HG03108 (cell line): Measurements from ENCODE around the gene OR13J1.
"Not testable (repeated sequence)": the region's sequence is repeated elsewhere in the genome, so short reads cannot be mapped to it uniquely, and the experiment has no call there.

Experiments used
- ATAC-seq: cut with Tn5 transposase; IDR thresholded peaks from one replicate; pipeline ENCODE4 v1.9.1; 2021; ENCODE audit warnings: moderate library complexity; ENCODE audit not compliant: unreplicated experiment

The OR13J1 gene

DNA sequence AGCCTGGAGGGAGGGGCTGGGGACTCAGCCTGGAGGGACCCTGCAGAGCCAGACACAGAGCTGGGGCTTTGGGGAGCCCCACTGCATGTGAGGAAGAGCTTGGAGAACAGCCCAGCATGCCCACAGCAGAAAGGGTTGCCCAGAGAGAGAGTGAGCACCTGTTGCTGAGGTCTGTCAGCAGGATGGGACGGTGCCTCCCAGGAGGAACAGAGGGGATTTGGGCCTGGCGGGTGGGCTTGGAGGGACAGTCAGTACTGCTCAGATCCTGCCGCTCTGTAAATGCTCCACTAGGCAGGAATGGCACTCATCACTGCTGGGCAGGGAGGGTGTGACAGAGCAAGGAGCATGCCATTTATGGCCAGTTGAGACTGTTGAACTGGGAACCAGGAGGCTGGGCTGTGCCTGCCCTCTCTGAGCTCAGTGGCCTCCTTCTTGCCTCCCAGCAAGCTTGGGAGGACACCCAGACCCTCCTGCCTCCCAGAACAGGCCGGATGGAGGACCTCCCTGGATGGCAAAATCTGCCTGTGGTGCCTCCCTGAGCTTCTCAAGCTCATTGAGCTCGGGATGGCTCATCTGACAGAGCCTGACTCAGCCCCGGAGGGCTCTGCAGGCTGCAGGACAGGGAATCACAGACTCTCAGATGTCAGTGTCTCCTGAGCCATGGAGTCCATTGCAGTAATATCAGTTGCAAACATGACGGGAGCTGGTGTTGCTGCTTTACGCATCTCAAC lies 35.0 kb upstream of the OR13J1 start:
- no peak for ATAC-seq

DNA sequence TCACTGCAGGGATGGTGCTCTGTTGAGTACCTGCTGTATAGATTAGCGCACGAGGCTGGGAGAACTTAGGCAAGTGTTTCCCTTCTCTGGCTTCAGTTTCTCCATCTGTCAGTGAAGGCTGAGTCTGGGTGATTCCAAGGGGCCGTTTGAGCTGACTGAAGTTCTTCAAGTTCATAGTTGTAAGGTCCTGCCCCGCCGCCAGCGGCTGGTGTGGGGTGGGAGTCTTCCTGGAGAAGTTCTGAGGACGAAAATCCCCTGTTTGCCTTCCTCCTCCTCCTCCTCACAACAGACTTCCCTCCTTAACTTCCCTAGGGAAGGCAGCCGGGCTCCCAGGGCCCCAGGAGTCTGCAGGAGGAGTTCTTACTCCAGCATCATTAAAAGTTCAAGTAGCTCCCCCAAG lies 34.1 kb upstream of the OR13J1 start:
- ATAC-seq, result no peak

DNA sequence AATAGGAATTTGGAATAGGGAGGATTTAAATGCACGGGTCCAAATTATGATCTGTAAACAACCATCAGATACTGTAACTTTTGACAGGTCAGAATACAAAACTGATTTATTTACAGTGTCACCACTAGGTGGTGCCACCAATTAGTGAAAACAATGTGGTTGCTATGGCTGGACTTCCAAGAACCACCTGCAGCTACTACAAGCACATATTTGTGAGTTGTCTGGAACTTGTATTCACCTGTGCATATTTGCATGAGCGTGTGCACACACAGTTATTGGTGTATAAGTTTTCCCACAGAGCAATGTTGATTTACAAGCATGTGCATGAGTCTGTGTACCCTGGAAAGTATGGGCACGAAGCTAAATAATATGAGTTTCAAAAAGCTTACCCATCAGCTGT lies 32.8 kb upstream of the OR13J1 start:
- ATAC-seq, result no peak

DNA sequence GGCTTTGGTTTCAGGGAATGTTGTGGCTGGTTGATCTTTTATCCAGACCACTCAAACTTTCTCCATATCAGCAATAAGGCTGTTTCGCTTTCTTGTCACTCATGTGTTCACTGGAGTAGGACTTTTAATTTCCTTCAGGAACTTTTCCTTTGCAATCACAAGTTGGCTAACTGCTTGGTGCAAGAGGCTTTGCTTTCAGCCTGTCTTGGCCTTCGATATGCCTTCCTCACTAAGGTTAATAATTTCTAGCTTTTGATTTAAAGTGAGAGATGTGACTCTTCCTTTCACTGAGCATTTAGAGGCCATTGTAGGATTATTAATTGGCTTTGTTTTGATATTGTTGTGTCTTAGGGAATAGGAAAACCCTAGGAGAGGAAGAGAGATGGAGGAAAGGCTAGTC lies 28.8 kb upstream of the OR13J1 start:
- no peak for ATAC-seq

DNA sequence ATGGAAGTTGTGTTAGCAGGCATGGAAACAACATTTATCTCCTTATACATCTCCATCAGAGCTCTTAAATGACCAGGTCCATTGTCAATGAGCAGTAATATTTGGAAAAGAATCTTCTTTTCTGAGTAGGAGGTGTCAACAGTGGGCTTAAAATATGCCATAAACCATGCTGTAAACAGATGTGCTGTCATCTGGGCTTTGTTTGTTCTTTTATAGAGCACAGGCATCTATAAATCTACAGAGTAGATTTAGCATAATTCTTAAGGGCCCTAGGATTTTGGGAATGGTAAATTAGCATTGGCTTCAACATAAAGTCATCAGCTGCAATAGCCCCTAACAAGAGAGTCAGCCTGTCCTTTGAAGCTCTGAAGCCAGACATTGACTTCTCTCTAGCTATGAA lies 28.1 kb upstream of the OR13J1 start:
- no peak for ATAC-seq

DNA sequence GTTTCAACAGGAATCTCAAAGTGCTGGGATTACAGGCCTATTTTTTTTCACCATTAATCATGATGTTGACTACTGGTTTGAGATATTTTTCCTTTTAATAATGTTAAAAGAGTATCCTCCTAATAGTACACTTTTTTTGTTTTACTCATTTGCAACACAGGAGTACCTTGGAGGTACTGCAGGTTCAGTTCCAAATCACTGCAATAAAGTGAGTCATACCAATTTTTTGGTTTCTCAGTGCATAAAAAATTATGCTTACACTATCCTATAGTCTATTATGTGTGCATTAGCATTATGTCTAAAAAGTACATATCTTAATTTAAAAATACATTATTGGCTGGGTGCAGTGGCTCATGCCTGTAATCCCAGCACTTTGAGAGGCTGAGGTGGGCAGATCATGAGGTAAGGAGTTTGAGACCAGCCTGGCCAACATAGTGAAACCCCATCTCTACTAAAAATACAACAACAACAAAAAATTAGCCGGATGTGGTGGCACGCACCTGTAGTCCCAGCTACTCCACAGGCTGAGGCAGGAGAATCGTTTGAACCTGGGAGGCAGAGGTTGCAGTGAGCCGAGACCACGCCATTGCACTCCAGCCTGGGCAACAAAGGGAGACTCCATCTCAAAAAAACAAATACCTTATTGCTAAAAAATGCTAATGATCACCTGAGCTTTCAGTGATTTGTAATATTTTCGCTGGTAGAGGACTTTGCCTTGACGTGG lies 27.3 kb upstream of the OR13J1 start:
- ATAC-seq, result not testable (repeated sequence)

DNA sequence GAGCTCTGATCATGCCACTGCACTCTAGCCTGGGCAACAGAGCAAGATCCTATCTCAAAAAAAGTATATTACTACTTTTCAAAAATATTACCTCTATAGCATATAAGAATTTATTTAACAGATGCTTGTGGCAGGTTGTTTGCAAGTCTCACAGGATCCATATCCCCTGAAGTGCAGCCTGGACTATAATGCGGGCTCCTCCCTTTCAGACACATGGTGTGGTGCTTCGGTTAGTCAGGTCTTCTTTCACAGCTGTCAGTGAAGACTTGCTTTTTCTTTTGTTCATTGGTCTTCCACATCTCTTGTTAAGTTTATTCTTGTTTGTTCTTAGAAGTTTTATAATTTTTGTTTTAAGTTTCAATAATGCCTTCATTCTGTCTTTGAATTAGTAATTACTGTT lies 26.4 kb upstream of the OR13J1 start:
- no peak for ATAC-seq

DNA sequence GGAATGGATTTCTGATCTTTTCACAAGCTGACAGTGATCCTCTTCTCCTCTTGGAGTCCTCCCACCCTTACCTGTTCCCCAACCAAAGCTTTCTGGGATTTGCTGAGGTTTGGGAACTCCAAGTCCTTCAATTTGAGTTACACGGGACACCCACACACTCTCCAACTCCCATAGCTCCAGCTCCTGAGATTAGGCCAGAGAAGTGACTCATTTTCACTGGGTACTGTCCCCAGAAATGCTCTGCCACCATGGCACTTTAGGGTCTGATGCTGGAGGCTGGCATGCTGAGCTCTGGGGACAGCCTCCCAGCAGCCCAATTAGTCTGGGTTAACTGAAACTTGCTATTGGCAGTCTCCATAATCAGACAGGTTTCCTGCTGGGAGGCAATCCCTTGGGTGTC lies 21.9 kb upstream of the OR13J1 start:
- ATAC-seq, result no peak

DNA sequence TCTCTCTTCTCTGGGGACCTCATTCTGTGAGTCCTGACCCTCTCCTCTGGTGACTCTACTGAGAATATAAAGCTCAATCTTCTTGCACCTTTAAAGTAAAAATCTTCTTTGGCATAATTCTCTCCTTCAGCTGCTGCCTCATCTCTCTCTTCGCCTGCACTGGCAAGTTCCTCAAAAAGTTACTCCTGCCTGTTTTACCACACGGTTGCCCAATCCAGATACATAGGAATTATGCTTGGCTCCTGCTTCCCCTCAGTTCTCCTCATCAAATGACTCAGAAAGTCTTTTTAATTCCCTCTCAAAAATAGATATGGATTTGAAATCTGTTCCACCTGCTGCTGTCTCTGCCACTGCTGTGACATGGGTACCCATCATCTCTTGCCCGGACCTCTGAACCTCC lies 21.4 kb upstream of the OR13J1 start:
- no peak for ATAC-seq

DNA sequence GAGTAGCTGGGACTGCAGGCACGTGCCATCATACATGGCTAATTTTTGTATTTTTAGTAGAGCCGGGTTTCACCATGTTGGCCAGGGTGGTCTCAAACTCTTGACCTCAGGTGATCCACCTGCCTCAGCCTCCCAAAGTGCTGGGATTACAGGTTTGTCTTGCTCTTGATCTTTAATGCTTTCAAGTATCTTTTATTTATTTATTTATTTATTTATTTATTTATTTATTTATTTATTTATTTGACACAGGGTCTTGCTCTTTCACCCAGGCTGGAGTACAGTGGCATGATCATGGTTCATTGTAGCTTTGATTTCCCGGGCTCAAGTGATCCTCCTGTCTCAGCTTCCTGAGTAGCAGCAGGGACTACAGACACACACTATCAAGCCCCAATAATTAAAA lies 14.7 kb upstream of the OR13J1 start:
- ATAC-seq, result not testable (repeated sequence)

DNA sequence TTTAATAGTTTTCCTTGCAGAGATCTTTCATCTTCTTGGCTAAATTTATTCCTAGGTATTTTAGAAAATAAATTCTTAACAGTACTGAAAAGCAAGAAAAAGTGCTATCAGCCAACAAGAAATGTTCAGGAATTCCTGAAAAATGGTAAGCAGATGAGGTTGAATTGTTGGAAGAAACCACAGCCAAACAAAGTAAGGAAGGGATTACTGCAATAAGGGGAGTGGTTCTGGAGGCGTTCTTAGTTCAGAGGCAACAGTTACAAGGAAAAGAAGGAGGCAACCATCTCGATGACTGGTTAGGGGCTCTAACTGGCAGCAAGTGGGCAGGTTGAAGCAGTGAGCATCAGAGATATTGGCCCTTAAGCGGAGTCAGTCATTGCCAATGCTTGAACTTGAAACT lies 12.8 kb upstream of the OR13J1 start:
- no peak for ATAC-seq

DNA sequence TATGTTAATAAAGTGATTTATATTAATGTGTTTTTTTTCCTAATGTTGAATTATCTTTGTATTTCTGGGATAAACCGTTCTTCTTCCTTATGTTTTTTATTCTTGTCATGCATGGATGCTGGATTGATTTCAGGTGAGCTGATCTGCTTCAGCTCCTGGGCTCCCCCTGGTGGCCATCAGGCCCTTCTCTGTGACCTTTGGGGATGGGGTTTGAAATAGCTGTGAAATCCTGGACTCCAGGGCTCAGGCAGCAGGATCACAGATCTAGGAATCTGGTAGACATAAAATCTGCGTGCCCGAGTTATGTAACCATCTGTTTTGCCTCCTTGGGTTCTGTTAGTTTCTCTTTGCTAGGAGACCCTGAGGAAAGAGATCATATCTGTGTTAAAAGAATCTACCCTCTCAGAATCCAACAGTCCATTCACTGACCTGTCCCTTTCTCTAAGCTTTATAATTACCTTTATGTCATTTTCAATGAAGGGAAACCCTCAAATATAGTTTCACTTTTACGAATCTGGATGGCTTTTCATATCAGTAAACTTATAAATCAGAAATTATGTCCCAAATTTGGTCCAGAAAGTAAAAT lies 12.2 kb upstream of the OR13J1 start:
- no peak for ATAC-seq

DNA sequence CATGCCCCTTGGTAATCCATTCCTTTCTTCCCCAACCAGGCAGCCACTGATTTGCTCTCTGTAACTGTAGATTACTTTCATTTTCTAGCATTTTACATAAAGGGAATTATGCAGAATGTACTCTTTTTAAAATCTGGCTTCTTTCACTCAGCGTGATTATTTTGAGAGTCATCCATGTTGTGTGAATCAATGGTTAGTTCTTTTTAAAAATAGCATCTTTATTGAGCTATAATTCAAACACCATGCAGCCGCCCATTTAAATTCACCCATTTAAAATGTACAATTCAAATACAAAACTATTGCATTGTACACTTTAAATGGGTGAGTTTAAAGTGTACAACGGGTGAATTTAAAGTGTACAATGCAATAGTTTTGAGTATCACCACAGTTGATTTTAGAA lies 2.3 kb upstream of the OR13J1 start:
- ATAC-seq, result no peak

DNA sequence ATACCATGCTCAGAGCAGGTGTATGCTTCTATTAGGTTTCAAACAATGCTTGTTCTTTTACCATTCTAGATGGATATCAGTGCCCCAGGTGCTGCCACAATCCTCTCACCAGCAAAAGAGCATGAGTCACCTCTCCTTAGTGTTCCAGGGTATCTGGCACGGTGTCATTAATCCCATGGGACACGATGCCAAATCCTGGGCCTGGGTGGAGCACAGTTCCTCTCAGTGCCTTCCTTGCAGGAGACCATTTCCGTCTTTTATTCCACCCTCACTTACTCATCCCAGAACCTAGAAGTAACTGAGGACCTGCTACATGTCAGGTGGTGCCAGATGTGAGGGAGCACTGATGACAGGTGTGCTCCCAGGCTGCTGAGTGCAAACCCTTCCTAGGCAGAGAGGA lies 1.3 kb upstream of the OR13J1 start:
- ATAC-seq, result no peak

DNA sequence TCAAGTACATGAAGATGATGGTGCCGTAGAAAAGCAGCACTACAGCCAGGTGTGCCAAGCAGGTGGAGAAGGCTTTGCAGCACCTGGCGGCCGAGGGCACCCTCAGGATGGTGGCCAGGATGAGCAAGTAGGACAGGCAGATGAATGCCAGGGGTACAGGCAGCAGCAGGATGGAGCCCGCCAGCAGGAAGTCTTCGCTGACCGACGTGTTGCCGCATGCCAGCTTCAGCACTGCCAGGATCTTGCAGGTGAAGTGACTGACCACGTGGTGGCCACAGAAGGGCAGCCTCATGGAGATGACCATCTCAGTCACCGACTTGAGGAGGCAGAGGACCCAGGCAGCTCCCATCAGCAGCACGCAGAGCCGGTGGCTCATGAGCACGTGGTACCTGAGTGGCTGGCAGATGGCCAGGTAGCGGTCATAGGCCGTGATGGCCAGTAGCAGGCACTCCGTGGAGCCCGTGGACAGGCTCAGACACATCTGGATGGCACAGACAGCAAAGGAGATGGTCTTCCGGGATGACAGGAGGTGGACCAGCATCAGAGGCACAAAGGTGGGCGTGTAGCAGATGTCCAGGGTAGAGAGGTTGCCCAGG lies 482 bp downstream of the OR13J1 start:
- no peak for ATAC-seq

DNA sequence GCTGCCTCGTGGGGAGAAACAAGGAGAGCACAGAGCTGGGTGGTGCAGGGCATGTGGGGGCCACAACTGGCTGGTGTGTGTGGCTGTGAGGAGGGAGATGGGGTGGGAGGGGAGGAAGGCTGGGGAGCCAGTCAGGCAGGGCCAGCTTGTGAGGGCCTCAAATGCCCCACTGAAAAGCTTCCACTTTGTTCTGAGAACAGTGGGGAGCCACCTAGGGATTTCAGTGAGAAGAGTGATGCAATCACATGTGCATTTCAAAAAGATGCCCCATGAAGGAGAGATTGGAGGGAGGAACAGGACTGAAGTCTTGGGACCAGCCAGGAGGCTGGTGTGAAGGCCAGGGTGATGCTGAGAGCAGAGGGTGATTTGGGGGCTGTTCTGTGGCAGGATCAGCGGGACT lies 1.3 kb downstream of the OR13J1 start:
- no peak for ATAC-seq

DNA sequence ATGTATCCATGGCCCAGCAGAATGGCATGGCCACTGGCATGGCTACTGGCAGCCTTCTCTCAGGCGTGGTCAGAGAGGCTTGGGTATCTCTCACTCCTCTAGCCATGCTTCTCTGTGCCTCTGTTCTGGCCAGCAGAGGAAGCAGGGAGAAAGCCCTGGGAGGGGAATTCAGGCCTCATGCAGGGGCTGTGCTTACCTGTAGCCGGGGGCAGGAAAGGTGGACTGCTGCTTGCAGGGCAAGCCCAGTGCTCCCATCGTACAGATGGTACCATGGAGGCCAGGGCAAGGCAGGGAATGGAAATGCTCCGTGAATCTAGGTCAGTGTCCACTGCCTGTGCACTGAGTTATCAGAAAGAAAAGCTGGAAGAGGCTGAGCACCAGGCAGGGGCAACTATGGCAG lies 2.7 kb downstream of the OR13J1 start:
- no peak for ATAC-seq

DNA sequence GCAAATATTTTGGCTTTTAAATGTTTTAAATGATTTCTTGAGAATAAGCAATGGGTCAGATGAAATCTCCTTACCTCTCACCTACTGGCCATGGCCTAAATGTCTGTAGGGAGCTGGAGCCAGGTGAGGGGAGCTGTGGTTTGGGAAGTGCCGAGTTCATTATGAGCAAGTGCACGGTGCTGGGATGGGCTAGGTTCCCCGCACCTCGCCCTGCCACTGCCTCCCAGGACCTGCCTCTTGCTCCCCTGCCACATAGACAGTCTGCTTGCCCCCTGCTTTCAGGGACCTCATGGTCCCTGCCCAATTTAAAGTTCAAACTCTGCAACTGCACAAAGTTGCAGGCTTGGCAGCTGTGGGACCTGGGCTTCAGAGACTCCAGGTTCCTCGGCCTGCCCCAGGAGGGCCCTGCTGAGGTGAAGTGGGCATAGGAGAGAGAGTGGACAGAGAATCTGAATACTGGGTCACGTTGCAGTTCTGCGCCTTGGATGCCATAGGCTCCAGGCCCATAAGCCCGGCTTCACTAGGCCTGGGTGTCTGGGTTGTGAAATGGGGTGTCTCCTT lies 5.4 kb downstream of the OR13J1 start:
- ATAC-seq, result no peak

DNA sequence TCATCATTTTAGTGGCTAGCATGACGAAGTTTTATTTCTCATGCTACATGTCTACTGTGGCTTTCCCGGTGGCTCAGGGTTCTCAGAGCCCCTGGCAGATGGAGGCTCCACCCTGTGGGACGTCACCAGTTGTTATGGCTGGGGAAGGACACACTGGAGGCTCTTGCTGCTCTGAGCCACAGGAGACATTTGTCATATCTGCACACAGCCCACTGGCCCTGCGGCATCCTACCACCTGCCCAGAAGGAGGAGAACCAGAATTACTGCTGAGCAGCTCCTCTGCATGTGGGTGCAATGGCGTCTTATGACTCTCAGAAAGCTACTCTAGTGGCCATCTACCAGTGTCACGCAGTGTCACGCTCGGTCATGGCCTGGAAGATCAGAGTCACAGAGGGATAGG lies 6.6 kb downstream of the OR13J1 start:
- no peak for ATAC-seq

DNA sequence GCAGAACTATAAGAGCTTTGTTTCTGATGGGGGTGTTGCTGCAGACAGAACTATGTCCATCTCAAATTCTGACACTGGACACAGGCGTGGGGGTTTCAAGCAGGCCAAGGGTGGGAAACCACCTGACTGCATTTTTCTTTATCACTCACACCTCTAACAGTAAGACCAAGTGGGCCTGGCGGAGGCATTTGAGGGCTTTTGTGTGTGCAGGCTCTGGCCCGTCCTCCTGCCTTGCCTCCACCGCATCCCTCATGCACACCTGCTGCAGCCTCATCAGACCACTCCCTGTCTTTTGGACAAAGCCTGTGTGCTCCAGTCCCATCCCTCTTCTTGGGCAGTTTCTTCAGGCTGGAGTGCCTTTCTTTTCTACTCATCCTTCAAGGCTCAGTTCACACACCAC lies 7.9 kb downstream of the OR13J1 start:
- ATAC-seq, result no peak

DNA sequence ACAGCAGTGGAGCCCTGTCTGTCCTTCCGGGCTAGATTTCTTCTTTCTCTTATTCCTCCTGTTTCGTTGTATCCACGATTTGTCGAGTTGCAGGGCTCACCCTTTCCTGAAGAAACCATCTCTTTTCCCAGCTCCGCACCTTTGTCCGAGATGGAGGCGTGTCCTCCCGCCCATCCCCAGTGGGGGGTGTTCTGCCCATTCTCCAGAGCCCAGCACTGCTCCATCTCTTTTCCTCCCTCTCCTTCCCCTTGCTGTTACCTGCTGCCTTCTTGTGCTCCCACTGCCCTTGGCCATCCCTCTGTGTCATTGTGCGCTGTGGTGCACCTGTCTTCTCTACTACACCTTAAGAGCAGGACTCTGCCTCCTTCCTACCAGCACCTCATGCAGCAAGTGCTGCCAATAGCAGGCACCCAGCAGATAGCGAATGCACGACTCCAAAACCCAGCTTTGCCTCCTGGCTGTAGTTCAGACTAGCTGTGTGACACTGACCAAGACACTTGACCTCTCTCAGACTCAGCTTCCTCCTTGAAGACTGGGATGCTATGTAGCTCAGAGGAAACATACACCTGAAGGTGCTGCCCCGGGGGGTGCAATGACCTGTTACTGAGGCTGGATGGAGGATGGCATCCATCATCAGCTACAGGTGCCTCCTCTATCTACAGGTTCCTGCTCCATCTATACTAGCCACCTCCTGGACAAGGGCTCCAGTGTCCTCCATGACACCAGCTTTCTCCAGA lies 8.9 kb downstream of the OR13J1 start:
- ATAC-seq, result no peak
